22Rv1 (cell line): ENCODE data around the gene LRRC43.

Source experiments
- ZFX ChIP-seq: fragments of 450-650 bp; IDR thresholded peaks from 2 replicates; pipeline ENCODE4 v1.6.1; 2017; ENCODE audit warnings: antibody characterized with exemption, borderline replicate concordance
- TF ChIP-seq, protein P1 (sequence below): fragments of 450-650 bp; IDR thresholded peaks from 2 replicates; pipeline ENCODE4 v1.5.1; 2017; ENCODE audit warnings: mild to moderate bottlenecking

DNA sequence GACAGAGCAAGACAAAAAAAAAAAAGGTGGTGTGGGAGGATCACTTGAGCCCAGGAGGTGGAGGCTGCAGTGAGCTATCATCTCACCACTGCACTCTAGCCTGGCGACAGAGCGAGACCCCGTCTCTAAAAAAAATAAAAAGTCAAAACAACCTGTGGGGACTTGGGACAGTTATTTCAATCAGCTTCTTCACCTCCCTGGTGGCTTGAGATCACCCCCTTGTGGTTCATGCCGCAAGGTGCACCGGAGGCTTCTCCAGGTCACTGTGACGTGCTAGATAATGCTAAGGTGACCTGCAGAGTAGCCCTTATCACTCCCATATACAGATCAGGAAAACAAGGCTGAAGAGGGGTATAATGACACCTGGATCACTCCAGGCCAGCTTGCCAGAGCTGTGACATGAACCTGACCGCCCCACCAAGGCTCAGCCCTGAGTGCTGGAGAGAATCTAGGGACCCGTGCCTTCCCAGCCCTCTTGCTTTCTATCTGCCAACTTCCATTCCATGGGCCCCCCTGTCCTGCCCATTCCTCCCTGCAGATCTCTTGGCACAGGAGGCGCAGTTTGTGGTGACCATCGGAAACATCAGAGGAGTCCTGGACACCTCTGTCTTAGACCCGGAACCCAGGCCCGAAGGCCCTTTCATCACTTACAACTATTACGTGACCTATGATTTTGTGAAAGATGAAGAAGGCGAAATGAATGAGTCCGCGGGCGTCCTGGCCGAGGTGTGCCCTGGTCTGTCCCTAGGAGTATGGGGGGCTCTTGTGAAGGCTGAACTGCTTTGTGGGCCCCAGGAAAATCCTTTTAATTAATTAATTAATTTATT is 8.1 kb downstream of the LRRC43 start:
- TF ChIP-seq, protein P1, sequence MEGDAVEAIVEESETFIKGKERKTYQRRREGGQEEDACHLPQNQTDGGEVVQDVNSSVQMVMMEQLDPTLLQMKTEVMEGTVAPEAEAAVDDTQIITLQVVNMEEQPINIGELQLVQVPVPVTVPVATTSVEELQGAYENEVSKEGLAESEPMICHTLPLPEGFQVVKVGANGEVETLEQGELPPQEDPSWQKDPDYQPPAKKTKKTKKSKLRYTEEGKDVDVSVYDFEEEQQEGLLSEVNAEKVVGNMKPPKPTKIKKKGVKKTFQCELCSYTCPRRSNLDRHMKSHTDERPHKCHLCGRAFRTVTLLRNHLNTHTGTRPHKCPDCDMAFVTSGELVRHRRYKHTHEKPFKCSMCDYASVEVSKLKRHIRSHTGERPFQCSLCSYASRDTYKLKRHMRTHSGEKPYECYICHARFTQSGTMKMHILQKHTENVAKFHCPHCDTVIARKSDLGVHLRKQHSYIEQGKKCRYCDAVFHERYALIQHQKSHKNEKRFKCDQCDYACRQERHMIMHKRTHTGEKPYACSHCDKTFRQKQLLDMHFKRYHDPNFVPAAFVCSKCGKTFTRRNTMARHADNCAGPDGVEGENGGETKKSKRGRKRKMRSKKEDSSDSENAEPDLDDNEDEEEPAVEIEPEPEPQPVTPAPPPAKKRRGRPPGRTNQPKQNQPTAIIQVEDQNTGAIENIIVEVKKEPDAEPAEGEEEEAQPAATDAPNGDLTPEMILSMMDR, result peak; percentile 97
- no peak for TF ChIP-seq ZFX
